ENCODE measurements around the gene BTBD9. TPM values are rescaled to one million over a fixed set of nuclear protein-coding genes. Genes with fewer than 3 reads are reported as not detected.

BTBD9 gene
- total RNA-seq, 1 donor from 2014 or later, result 9.9 TPM

DNA sequence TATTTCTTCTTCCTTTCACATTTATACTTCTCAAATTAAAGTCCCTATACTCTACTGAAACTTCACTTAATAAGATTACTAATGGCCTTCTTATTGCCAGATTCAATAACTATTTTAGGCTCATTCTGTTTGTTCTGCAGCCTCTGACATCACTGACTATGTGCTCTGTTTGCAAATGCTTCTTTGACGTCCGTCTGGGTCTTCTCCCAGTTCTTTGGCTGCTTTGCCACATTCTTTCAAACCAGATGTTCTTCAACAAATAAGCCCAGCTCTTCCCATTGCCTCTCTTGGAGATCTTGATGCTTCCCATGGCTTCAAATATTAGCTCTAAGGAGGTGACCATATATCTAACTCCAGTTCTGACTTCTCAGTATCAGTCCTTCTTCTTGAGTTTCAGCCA is 117.4 kb downstream of the BTBD9 start:
- no peaks in the 10 kb centered on the region for H3K4me1 ChIP-seq
- intact Hi-C loops (cut with DNase I), result no loop called here
- H3K36me3 ChIP-seq, result peaks cover 0 to 7% of the 10 kb centered on the region in 2 donors
- peaks cover 0 to 13% of the 10 kb centered on the region in 2 donors for H3K9me3 ChIP-seq
- no peak for DNase-seq (ENCODE audit: low spot score in 2 of 2)
- no peak overlapping the region for H3K27ac ChIP-seq
- H3K4me3 ChIP-seq, result no peak overlapping the region
- TF ChIP-seq, protein P1, sequence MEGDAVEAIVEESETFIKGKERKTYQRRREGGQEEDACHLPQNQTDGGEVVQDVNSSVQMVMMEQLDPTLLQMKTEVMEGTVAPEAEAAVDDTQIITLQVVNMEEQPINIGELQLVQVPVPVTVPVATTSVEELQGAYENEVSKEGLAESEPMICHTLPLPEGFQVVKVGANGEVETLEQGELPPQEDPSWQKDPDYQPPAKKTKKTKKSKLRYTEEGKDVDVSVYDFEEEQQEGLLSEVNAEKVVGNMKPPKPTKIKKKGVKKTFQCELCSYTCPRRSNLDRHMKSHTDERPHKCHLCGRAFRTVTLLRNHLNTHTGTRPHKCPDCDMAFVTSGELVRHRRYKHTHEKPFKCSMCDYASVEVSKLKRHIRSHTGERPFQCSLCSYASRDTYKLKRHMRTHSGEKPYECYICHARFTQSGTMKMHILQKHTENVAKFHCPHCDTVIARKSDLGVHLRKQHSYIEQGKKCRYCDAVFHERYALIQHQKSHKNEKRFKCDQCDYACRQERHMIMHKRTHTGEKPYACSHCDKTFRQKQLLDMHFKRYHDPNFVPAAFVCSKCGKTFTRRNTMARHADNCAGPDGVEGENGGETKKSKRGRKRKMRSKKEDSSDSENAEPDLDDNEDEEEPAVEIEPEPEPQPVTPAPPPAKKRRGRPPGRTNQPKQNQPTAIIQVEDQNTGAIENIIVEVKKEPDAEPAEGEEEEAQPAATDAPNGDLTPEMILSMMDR (IDR thresholded peaks at IDR 0.05), result no peak
- H3K27me3 ChIP-seq, result no peaks in the 10 kb centered on the region

DNA sequence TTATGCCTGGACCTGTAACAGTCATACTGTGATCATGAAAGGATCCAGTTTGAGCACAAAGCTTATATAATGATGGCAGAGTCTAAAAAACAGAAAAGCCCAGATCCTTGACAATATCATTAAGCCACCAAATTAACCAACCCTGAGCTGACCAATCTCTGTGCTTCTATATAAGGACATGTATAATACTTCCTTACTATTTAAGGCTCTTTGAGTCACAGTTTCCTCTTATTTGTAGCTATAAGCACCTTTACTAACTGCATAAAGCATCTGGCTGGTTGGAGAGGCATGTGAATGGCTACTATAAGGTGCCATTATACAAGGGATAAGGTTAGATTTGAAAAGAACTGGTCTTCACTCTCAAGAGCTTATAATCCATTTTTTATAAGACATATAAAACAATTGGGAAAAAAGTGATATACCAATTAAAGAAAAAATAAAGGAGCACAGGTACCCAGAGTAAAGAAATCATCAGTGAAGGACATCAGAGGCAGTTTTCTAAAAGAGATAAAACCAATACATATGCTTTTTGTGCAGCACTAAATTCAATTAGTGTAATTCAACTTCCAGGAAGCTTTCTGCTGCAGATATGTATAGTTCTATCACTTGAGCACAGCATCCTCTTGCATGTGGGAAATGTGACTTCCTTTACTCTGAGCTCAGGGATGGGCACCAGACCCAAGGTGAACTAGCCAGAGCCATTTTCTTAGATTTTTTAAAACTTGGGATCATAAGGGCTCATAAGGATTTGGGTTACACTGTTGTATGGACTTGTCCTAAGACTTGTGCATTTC is 121.0 kb downstream of the BTBD9 start:
- no peak overlapping the region for H3K27ac ChIP-seq
- H3K9me3 ChIP-seq, result no peaks in the 10 kb centered on the region
- no peaks in the 10 kb centered on the region for H3K36me3 ChIP-seq
- intact Hi-C loops (cut with DNase I), result no loop called here
- no peaks in the 10 kb centered on the region for H3K27me3 ChIP-seq
- no peak overlapping the region for H3K4me3 ChIP-seq
- TF ChIP-seq, protein P1 (IDR thresholded peaks at IDR 0.05), result no peak
- no peaks in the 10 kb centered on the region for H3K4me1 ChIP-seq
- no peak for DNase-seq (ENCODE audit: low spot score in 2 of 2)

DNA sequence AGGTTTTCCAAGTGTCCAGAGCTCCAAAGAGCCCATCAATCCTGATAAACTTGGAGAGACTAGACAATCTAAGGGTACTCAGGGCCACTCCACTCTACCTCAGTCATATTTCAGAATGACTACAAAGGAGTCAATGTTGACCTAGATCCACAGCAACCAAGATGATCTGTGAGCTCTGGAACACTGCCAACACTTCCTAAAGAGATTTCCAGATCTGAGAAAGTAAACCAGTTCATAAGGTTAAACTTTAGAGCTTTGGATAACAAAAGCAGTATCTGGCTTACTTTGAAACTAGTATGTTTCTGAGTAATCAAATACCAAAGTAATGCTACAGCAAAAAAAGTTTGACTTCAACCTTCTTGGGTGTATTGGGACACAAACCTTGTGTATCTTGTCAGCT is 122.7 kb downstream of the BTBD9 start:
- no peaks in the 10 kb centered on the region for H3K27me3 ChIP-seq
- H3K4me3 ChIP-seq, result no peak overlapping the region
- H3K27ac ChIP-seq, result no peak overlapping the region
- H3K4me1 ChIP-seq, result no peaks in the 10 kb centered on the region
- TF ChIP-seq, protein P1 (IDR thresholded peaks at IDR 0.05), result no peak
- intact Hi-C loops (cut with DNase I), result no loop called here
- no peak for DNase-seq (ENCODE audit: low spot score in 2 of 2)
- H3K9me3 ChIP-seq, result no peaks in the 10 kb centered on the region
- H3K36me3 ChIP-seq, result no peaks in the 10 kb centered on the region

DNA sequence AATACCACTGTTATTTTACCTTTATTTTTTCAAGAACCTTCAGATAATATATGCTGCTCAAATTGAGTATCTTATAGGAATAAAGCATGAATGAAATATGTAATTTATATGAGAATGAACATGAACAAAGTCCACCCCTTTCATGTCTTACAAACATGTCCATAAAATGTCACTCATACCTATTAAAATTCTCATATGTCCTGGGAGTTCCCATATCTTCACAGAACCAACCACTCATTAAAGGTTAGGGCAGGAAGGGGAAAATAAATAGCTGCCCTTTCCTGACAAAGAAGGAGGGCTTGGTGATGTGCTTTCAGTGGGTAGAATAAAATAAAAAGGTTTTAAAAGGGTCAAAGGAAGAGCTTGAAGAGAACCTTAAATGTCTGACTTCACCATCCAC is 125.3 kb downstream of the BTBD9 start:
- no peak overlapping the region for H3K27ac ChIP-seq
- intact Hi-C loops (cut with DNase I), result no loop called here
- peaks cover 0 to 8% of the 10 kb centered on the region in 2 donors for H3K4me1 ChIP-seq
- no peaks in the 10 kb centered on the region for H3K9me3 ChIP-seq
- H3K36me3 ChIP-seq, result no peaks in the 10 kb centered on the region
- TF ChIP-seq, protein P1 (IDR thresholded peaks at IDR 0.05), result no peak
- no peaks in the 10 kb centered on the region for H3K27me3 ChIP-seq
- DNase-seq (ENCODE audit: low spot score in 2 of 2), result no peak
- H3K4me3 ChIP-seq, result no peak overlapping the region

DNA sequence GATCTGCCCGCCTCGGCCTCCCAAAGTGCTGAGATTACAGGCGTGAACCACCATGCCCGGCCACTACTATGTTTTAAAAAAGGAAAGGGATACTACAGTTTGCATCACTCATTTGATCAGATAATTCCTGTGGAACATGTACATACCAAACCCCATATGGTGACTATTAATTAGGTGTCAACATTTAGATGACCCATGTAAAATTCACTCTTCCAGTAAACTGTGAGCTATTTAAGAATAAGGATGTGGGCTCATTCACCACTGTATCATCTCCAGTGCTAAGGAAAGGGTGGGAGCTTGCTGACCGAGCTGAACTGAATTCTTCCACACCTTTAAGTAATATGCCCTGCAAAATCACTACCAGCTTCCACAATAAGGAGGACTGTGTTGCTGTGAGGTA is 127.5 kb downstream of the BTBD9 start:
- Histone ChIP-seq H3K36me3 (no peaks in the 10 kb centered on the region), H3K27me3 (no peaks in the 10 kb centered on the region), H3K4me1 (peaks cover 0 to 22% of the 10 kb centered on the region in 2 donors), H3K9me3 (no peaks in the 10 kb centered on the region), H3K27ac (no peak overlapping the region), H3K4me3 (no peak overlapping the region)
- intact Hi-C loops (cut with DNase I), result no loop called here
- no peak for DNase-seq (ENCODE audit: low spot score in 2 of 2)
- TF ChIP-seq, protein P1 (IDR thresholded peaks at IDR 0.05), result no peak

All from ascending aorta (tissue), 2 donors.